Hepatocyte (in vitro differentiated cells): ENCODE measurements around the gene RTRAF. TPM values are rescaled to one million over a fixed set of nuclear protein-coding genes. Genes with fewer than 3 reads are reported as not detected.

Experiments used
- DNase-seq: peaks from one replicate; pipeline ENCODE4 v3.0.0-alpha.2; 2016; ENCODE audit warnings: low spot score
- H2AFZ ChIP-seq: fragments of 200-600 bp; sonication (generic); 2 replicates; pipeline ENCODE4 v1.6.0; 2016; ENCODE audit warnings: antibody characterized with exemption, mild to moderate bottlenecking
- H3K27ac ChIP-seq: fragments of 200-600 bp; sonication (generic); 2 replicates; pipeline ENCODE4 v1.5.1; 2016; ENCODE audit warnings: mild to moderate bottlenecking
- H3K27me3 ChIP-seq: fragments of 200-600 bp; sonication (generic); 2 replicates; pipeline ENCODE4 v1.6.1; 2016
- H3K36me3 ChIP-seq: fragments of 200-600 bp; sonication (generic); replicated peaks from 2 replicates; pipeline ENCODE4 v1.5.1; 2016; ENCODE audit warnings: low read depth; ENCODE audit not compliant: insufficient read depth
- H3K4me1 ChIP-seq: fragments of 200-600 bp; sonication (generic); 2 replicates; pipeline ENCODE4 v1.5.1; 2016; ENCODE audit warnings: mild to moderate bottlenecking, moderate library complexity; ENCODE audit not compliant: insufficient read depth
- H3K4me2 ChIP-seq: fragments of 200-600 bp; sonication (generic); 2 replicates; pipeline ENCODE4 v1.6.0; 2016
- H3K4me3 ChIP-seq: fragments of 200-600 bp; sonication (generic); 2 replicates; pipeline ENCODE4 v1.5.1; 2016; ENCODE audit warnings: mild to moderate bottlenecking
- H3K79me2 ChIP-seq: fragments of 200-600 bp; sonication (generic); 2 replicates; pipeline ENCODE4 v1.6.0; 2017; ENCODE audit warnings: mild to moderate bottlenecking
- H3K9me2 ChIP-seq: fragments of 200-600 bp; sonication (generic); replicated peaks from 2 replicates; pipeline ENCODE4 v1.6.0; 2017; ENCODE audit warnings: mild to moderate bottlenecking; ENCODE audit not compliant: insufficient read depth
- H3K9me3 ChIP-seq: fragments of 200-600 bp; sonication (generic); 2 replicates; pipeline ENCODE4 v1.5.1; 2016; ENCODE audit warnings: low read depth, mild to moderate bottlenecking
- H4K20me1 ChIP-seq: fragments of 200-600 bp; sonication (generic); 2 replicates; pipeline ENCODE4 v1.6.0; 2016; ENCODE audit warnings: mild to moderate bottlenecking; ENCODE audit not compliant: insufficient read depth, poor library complexity, severe bottlenecking
- EZH2 ChIP-seq: fragments of 200-600 bp; sonication (generic); IDR thresholded peaks from 2 replicates; pipeline ENCODE4 v1.6.1; 2016; ENCODE audit warnings: antibody characterized with exemption, mild to moderate bottlenecking, borderline replicate concordance
- EZH2phosphoT487 ChIP-seq: fragments of 200-600 bp; sonication (generic); IDR thresholded peaks from one replicate; pipeline ENCODE4 v1.6.1; 2018; ENCODE audit warnings: antibody characterized with exemption, mild to moderate bottlenecking, low read depth, moderate library complexity; ENCODE audit not compliant: unreplicated experiment, severe bottlenecking
- WGBS: methylation state at CpG from one replicate; pipeline ENCODE4 v1.1.6; 2016; ENCODE audit warnings: low lambda C conversion rate; ENCODE audit errors: missing lambda C conversion rate; 5-methylcytosine and 5-hydroxymethylcytosine counted together
- polyA plus RNA-seq: library from polyadenylated mRNA; unstranded; fragments of >200 nt; fragmentation: Nextera tagmentation; extraction: Ambion mirVana; gene quantifications from 2 replicates; pipeline ENCODE4 v1.2.1, GENCODE V29; 2016
- total RNA-seq: library from RNA; depleted of rRNA; stranded (reverse); fragments of >200 nt; gene quantifications from 2 replicates; pipeline ENCODE4 v1.2.3, GENCODE V29; 2014
- TF ChIP-seq, protein P1 (sequence below): fragments of 200-600 bp; sonication (generic); IDR thresholded peaks from 2 replicates; pipeline ENCODE4 v1.5.1; 2016; ENCODE audit warnings: antibody characterized with exemption, mild to moderate bottlenecking; ENCODE audit not compliant: poor library complexity

Gene RTRAF
- total and polyA plus RNA-seq, 2 experiments from 2014 or later, result 94.7 to 194 TPM

DNA sequence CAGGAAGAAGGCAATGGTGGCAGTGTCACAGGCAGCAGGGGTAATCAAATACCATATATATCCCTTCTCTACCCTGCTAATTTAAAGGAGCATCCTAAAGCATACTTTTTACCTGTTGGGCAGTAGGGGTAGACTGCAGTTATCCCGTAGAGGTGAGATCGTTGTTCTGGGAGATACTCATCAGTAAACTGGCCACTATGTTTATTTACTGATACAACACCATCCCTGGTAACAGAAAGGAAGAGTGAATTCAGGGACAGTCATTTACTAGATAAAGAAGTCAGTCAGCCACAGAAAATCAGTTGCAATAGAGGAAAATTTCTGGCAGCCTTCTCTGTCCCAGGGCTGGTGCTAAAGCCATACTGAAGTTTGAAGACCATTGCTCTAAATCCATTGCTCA, 16.3 kb downstream of the RTRAF start:
- Histone ChIP-seq H3K9me3 (no peaks in the 10 kb centered on the region), H3K4me3 (no peak overlapping the region), H3K4me1 (no peaks in the 10 kb centered on the region), H3K27me3 (no peaks in the 10 kb centered on the region), H3K79me2 (no peaks in the 10 kb centered on the region), H2AFZ (no peak overlapping the region), H3K27ac (no peak overlapping the region), H3K36me3 (peaks cover 6% of the 10 kb centered on the region), H3K9me2 (no peaks in the 10 kb centered on the region), H4K20me1 (no peaks in the 10 kb centered on the region), H3K4me2 (no peak overlapping the region)
- 62% methylated on average over 2 of the region's 2 CpGs for WGBS
- no peak for DNase-seq
- TF ChIP-seq, protein P1, sequence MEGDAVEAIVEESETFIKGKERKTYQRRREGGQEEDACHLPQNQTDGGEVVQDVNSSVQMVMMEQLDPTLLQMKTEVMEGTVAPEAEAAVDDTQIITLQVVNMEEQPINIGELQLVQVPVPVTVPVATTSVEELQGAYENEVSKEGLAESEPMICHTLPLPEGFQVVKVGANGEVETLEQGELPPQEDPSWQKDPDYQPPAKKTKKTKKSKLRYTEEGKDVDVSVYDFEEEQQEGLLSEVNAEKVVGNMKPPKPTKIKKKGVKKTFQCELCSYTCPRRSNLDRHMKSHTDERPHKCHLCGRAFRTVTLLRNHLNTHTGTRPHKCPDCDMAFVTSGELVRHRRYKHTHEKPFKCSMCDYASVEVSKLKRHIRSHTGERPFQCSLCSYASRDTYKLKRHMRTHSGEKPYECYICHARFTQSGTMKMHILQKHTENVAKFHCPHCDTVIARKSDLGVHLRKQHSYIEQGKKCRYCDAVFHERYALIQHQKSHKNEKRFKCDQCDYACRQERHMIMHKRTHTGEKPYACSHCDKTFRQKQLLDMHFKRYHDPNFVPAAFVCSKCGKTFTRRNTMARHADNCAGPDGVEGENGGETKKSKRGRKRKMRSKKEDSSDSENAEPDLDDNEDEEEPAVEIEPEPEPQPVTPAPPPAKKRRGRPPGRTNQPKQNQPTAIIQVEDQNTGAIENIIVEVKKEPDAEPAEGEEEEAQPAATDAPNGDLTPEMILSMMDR, result no peak
- no peak for TF ChIP-seq EZH2
- TF ChIP-seq EZH2phosphoT487, result no peak

DNA sequence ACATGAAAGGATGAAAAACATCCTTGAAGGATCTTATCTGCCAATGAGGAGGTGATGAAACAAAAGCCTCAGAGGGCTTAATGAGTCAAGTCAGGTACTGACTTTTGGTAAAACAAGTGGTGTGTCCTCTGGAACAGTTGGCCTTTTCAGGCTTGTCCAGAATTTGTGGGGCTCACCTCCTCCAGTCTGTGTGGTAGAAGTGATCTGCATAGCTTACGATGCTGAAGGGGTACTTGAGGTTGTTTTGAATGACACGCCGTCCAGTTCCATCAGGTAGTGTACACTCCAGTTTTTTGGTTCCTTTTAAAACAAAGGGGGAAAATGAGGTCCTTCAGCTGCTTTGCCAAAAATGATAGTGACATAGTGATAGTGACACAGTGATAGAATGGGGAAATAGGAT, 17.0 kb downstream of the RTRAF start:
- Histone ChIP-seq H3K4me2 (no peak overlapping the region), H3K9me2 (no peaks in the 10 kb centered on the region), H3K36me3 (peaks cover 4% of the 10 kb centered on the region), H3K79me2 (no peaks in the 10 kb centered on the region), H4K20me1 (no peaks in the 10 kb centered on the region), H3K9me3 (no peaks in the 10 kb centered on the region), H3K4me1 (no peaks in the 10 kb centered on the region), H3K4me3 (no peak overlapping the region), H3K27me3 (no peaks in the 10 kb centered on the region), H3K27ac (no peak overlapping the region), H2AFZ (no peak overlapping the region)
- TF ChIP-seq EZH2phosphoT487, result no peak
- TF ChIP-seq, protein P1, result no peak
- no peak for TF ChIP-seq EZH2
- no peak for DNase-seq
- WGBS, result 86% methylated on average over 3 of the region's 3 CpGs

DNA sequence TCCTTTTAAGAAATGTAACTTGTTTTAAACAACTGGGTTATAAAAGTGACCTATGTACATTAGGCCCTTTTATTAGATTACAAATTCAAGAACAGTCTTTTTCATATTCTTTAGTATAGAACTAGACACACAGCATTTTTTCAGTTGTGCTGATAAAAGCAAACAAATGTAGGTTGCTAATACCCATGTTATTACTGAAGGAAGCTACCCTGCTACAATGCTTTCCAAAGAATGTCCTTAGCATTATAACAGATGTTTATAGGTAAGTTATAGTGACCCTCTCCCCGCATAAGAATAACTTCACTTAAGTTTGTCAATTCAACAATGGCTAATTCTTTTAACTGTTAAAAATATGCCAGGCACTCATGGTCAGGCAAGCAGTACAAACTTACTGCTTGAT, 17.9 kb downstream of the RTRAF start:
- Histone ChIP-seq H4K20me1 (no peaks in the 10 kb centered on the region), H3K27me3 (no peaks in the 10 kb centered on the region), H3K9me3 (no peaks in the 10 kb centered on the region), H3K36me3 (peaks cover 4% of the 10 kb centered on the region), H3K4me3 (no peak overlapping the region), H3K27ac (no peak overlapping the region), H3K4me1 (no peaks in the 10 kb centered on the region), H3K9me2 (no peaks in the 10 kb centered on the region), H3K4me2 (no peak overlapping the region), H3K79me2 (no peaks in the 10 kb centered on the region), H2AFZ (no peak overlapping the region)
- WGBS, result 38% methylated on average over 1 of the region's 1 CpG
- DNase-seq, result no peak
- TF ChIP-seq EZH2 (no peak), EZH2phosphoT487 (no peak)
- TF ChIP-seq, protein P1, result no peak

DNA sequence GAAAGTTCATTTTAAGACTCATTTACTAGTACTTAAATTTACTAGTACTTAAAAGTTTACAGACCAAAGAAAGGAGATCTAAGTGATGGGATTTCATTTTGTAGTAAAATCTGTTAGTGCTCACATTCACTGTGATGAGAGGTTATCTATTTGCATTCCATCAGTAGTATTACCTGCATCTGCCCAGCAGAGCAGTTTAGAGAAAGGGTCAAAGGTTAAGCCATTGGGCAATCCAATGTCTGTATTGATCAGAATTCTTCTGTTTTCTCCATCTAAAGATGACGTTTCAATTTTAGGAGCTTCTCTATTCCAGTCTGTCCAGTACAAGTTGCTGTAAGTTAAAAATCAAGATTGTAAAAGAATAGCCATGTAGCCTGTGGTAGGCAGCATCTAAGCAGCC, 18.3 kb downstream of the RTRAF start:
- Histone ChIP-seq H3K4me3 (no peak overlapping the region), H3K9me3 (no peaks in the 10 kb centered on the region), H3K36me3 (peaks cover 4% of the 10 kb centered on the region), H3K4me2 (no peak overlapping the region), H3K9me2 (no peaks in the 10 kb centered on the region), H3K27ac (no peak overlapping the region), H2AFZ (no peak overlapping the region), H3K27me3 (no peaks in the 10 kb centered on the region), H3K4me1 (no peaks in the 10 kb centered on the region), H4K20me1 (no peaks in the 10 kb centered on the region), H3K79me2 (no peaks in the 10 kb centered on the region)
- WGBS, result 20% methylated on average over 1 of the region's 1 CpG
- DNase-seq, result no peak
- TF ChIP-seq EZH2 (no peak), EZH2phosphoT487 (no peak)
- TF ChIP-seq, protein P1, result no peak
